Endothelial cell (in vitro differentiated cells): ENCODE data around the gene OR6K6. TPM values are rescaled to one million over a fixed set of nuclear protein-coding genes. Genes with fewer than 3 reads are reported as not detected.

Experiments used
- DNase-seq: peaks from one replicate; pipeline ENCODE4 v3.0.0; 2021; ENCODE audit warnings: low spot score
- H3K27ac Mint-ChIP-seq: one replicate; pipeline ENCODE4 v1.8.0; 2021; ENCODE audit warnings: mixed read lengths, inconsistent platforms; ENCODE audit not compliant: unreplicated experiment
- H3K27me3 Mint-ChIP-seq: one replicate; pipeline ENCODE4 v1.8.0; 2021; ENCODE audit warnings: mild to moderate bottlenecking, moderate library complexity, mixed read lengths, inconsistent platforms; ENCODE audit not compliant: unreplicated experiment
- H3K36me3 Mint-ChIP-seq: one replicate; pipeline ENCODE4 v1.8.0; 2021; ENCODE audit warnings: mild to moderate bottlenecking, low read depth, mixed read lengths, inconsistent platforms; ENCODE audit not compliant: unreplicated experiment
- H3K4me1 Mint-ChIP-seq: one replicate; pipeline ENCODE4 v1.8.0; 2021; ENCODE audit warnings: mild to moderate bottlenecking, mixed read lengths, inconsistent platforms; ENCODE audit not compliant: unreplicated experiment
- H3K4me3 Mint-ChIP-seq: one replicate; pipeline ENCODE4 v1.8.0; 2021; ENCODE audit warnings: mild to moderate bottlenecking, mixed read lengths, inconsistent platforms; ENCODE audit not compliant: unreplicated experiment
- H3K9me3 Mint-ChIP-seq: one replicate; pipeline ENCODE4 v1.8.0; 2021; ENCODE audit warnings: mixed read lengths, inconsistent platforms; ENCODE audit not compliant: unreplicated experiment
- total RNA-seq: library from RNA; stranded (reverse); fragmentation: NEBNext Ultra II Directional; extraction: Animal tissue kit (Norgen Biotek cat#: 25700); gene quantifications from one replicate; pipeline ENCODE4 v1.2.1, GENCODE V29; 2021; ENCODE audit not compliant: unreplicated experiment
- TF ChIP-seq, protein P1 (sequence below): fragments of 200-600 bp; sonication (generic); IDR thresholded peaks from one replicate; pipeline ENCODE4 v1.5.0; 2021; ENCODE audit warnings: antibody characterized with exemption; ENCODE audit not compliant: unreplicated experiment

OR6K6 gene
- total RNA-seq, 1 donor from 2014 or later = not detected

DNA sequence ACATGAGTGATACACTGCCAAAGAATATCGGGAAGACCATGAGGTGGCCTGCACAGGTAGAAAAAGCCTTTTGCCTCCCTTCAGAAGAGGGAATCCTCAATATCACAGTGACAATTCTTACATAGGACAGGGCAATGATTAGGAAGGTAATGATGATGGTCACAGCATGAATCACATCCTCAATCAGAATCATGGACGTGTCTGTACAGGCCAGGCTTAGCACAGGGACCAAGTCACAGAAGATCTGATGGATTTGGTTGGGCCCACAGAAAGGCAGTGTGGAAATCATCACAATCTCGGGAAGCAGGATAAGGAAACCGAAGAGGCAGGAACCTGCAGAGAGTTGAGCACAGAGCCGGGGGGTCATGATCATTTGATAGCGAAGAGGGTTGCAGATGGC, 37.2 kb upstream of the OR6K6 start:
- H3K27ac Mint-ChIP-seq = no peak overlapping the region
- no peaks in the 10 kb centered on the region for H3K27me3 Mint-ChIP-seq
- no peaks in the 10 kb centered on the region for H3K36me3 Mint-ChIP-seq
- DNase-seq = no peak
- TF ChIP-seq, protein P1, sequence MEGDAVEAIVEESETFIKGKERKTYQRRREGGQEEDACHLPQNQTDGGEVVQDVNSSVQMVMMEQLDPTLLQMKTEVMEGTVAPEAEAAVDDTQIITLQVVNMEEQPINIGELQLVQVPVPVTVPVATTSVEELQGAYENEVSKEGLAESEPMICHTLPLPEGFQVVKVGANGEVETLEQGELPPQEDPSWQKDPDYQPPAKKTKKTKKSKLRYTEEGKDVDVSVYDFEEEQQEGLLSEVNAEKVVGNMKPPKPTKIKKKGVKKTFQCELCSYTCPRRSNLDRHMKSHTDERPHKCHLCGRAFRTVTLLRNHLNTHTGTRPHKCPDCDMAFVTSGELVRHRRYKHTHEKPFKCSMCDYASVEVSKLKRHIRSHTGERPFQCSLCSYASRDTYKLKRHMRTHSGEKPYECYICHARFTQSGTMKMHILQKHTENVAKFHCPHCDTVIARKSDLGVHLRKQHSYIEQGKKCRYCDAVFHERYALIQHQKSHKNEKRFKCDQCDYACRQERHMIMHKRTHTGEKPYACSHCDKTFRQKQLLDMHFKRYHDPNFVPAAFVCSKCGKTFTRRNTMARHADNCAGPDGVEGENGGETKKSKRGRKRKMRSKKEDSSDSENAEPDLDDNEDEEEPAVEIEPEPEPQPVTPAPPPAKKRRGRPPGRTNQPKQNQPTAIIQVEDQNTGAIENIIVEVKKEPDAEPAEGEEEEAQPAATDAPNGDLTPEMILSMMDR = no peak
- no peaks in the 10 kb centered on the region for H3K9me3 Mint-ChIP-seq
- no peak overlapping the region for H3K4me3 Mint-ChIP-seq
- H3K4me1 Mint-ChIP-seq = peaks cover 25% of the 10 kb centered on the region

DNA sequence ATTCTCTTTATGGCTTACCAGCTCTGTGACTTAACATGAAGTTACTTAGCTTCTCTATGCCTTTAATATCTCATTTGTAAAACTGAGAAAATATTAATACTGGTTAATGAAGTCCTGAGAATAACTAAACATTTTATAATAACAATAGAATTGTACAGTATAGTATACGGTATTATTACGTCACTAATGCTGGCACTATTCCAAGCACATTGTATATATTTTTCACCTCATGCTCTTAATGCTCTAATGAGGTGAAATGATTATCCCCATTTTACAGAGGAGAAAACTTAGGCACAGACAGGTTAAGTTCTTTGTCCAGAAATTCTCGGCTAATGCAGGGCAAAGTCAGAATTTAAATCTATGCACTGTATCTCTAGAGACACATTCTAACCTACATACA, 34.9 kb upstream of the OR6K6 start:
- TF ChIP-seq, protein P1 = no peak
- no peaks in the 10 kb centered on the region for H3K27me3 Mint-ChIP-seq
- H3K9me3 Mint-ChIP-seq = no peaks in the 10 kb centered on the region
- H3K4me3 Mint-ChIP-seq = no peak overlapping the region
- H3K4me1 Mint-ChIP-seq = peaks cover 24% of the 10 kb centered on the region
- no peaks in the 10 kb centered on the region for H3K36me3 Mint-ChIP-seq
- H3K27ac Mint-ChIP-seq = no peak overlapping the region
- no peak for DNase-seq

DNA sequence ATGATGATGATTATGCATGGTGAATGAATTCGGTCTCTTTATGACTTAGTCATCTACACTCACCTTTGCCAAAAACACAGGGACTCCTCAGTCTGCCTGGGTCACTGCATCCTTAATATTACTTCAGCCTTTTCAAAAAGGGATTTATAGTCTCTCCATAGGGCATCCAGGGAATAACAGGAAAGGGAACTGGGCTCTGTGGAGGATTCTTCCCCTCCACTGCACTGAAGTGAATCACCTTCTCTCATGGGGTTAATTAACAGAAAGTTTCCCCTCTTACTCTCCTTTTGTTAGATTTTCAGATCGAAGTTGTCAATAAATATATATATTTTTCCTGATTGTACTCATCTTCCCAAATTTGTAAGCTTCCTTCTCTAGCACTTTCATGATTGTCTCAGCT, 33.9 kb upstream of the OR6K6 start, which contains the start of gene OR6K3:
Gene OR6K3, minus strand, starts transcription at position 101 of the 400 bp plus-strand sequence. CDS start 2,605 bp downstream, outside the sequence.
- TF ChIP-seq, protein P1 = no peak

DNA sequence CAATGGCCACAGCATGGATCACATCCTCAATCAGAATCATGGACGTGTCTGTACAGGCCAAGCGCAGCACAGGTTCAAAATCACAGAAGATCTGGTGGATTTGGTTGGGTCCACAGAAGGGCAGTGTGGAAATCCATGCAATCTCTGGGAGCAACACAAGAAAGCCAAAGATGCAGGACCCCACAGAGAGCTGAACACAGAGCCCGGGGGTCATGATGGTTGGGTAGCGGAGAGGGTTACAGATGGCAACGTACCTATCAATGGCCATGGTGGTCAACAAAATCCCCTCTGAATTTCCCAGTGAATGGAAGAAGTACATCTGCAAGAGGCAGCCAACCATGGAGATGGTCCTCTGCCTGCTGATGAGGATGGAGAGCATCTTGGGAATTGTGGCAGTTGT, 30.1 kb upstream of the OR6K6 start:
- Mint-ChIP-seq H3K27me3 (no peaks in the 10 kb centered on the region), H3K4me1 (peaks cover 8% of the 10 kb centered on the region), H3K27ac (no peak overlapping the region), H3K4me3 (no peak overlapping the region), H3K36me3 (no peaks in the 10 kb centered on the region), H3K9me3 (no peaks in the 10 kb centered on the region)
- DNase-seq = no peak
- TF ChIP-seq, protein P1 = no peak

More for the DNA sequence above, 33.9 kb upstream of the OR6K6 start, which contains the start of gene OR6K3:
- H3K27me3 Mint-ChIP-seq = no peaks in the 10 kb centered on the region
- no peaks in the 10 kb centered on the region for H3K9me3 Mint-ChIP-seq
- H3K36me3 Mint-ChIP-seq = no peaks in the 10 kb centered on the region
- H3K4me1 Mint-ChIP-seq = peaks cover 22% of the 10 kb centered on the region
- no peak within 1 kb of the TSS for H3K27ac Mint-ChIP-seq
- DNase-seq = no peak
- no peak within 1 kb of the TSS for H3K4me3 Mint-ChIP-seq

DNA sequence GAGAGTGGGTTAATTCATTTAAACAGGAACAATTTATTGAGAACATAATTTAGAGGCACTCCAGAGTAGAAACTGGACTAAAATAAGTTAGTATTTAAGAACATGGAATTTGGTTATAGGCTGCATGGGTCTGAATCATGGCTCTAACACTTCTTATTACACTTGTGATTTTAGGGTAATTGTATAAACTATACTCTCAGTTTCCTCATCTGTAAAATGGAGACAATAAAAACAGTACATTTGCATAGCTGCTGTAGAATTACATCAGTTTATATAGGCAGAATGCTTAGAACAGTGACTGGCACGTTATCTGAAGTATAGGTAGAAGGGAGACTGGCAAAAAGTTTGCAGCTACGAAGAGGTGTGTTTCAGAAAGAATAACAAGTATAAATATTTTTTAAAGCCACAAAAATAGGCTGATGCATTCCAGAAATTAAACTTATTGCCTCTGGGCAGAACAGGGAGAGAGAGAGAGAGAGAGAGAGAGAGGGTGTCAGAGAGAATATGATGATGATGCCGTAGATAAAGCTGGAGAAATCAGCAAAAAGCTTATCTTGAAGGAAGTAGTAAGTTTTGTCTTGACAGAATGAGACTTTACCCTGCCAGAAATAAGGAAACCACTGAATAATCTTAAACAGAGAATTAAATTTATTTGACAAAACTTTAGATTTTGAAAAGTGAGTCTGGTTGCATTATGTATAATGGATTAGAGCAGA, 25.9 kb upstream of the OR6K6 start:
- Mint-ChIP-seq H3K27ac (no peak overlapping the region), H3K9me3 (no peaks in the 10 kb centered on the region), H3K36me3 (no peaks in the 10 kb centered on the region), H3K4me3 (no peak overlapping the region), H3K4me1 (peaks cover 8% of the 10 kb centered on the region), H3K27me3 (no peaks in the 10 kb centered on the region)
- DNase-seq = no peak
- TF ChIP-seq, protein P1 = no peak
